A549 (cell line): ENCODE results near the gene LRSAM1. TPM values are rescaled to one million over a fixed set of nuclear protein-coding genes. Genes with fewer than 3 reads are reported as not detected.

Experiments
- ATAC-seq, 2 experiments: fragments of 200-7000 bp in 1 of 2; fragments of >200 bp in 1 of 2; cut with Nextera tagmentation in 1 of 2; cut with Tn5 transposase in 1 of 2; 3 replicates each; pipeline versions ENCODE4 v1.8.0 to v1.9.1; 2018 to 2020; ENCODE audit warnings: mild to moderate bottlenecking in 1 of 2, moderate library complexity in 1 of 2
- CTCF ChIA-PET: fragments of 300-600 bp; sonication (Branson Sonifier 250); formaldehyde crosslinking; extraction: SDS; loops from one replicate; lab custom pipeline; 2021; ENCODE audit warnings: antibody characterized with exemption, inconsistent platforms; lab: Yijun Ruan, JAX
- POLR2A ChIA-PET: fragments of 350-600 bp; formaldehyde crosslinking; extraction: SDS; loops from one replicate; lab custom pipeline; 2021; ENCODE audit warnings: antibody characterized with exemption, inconsistent platforms; lab: Yijun Ruan, JAX
- DNase-seq, 2 experiments: peaks; one replicate each; pipeline versions ENCODE4 v3.0.0 to v3.0.0-alpha.2; 2011 to 2016; ENCODE audit warnings: low read depth in 1 of 2, low spot score in 1 of 2
- FAIRE-seq: peaks from 2 replicates; lab custom pipeline; 2011; peaks lifted over from hg19 to GRCh38; lab: Jason Lieb, UNC
- H3K27ac ChIP-seq, 2 experiments: fragments of >200 bp; sonication (Bioruptor Twin); formaldehyde crosslinking; 3 replicates each; pipeline ENCODE4 v1.5.1; 2016 to 2017
- H3K4me1 ChIP-seq: fragments of >200 bp; sonication (Bioruptor Twin); formaldehyde crosslinking; 3 replicates; pipeline ENCODE4 v1.6.1; 2016
- H3K4me2 ChIP-seq: fragments of >200 bp; sonication (Bioruptor Twin); formaldehyde crosslinking; 3 replicates; pipeline ENCODE4 v1.6.1; 2016
- H3K4me3 ChIP-seq: fragments of >200 bp; sonication (Bioruptor Twin); formaldehyde crosslinking; 3 replicates; pipeline ENCODE4 v1.5.1; 2016
- H3K9me3 ChIP-seq: fragments of >200 bp; sonication (Bioruptor Twin); formaldehyde crosslinking; 3 replicates; pipeline ENCODE4 v1.6.1; 2016
- ATOH8 ChIP-seq: fragments of 250-450 bp; sonication (Bioruptor Pico); IDR thresholded peaks from 2 replicates; pipeline ENCODE4 v1.5.0; 2020; ENCODE audit warnings: low read depth, mild to moderate bottlenecking, moderate library complexity
- BCL3 ChIP-seq: fragments of >200 bp; sonication (Bioruptor Twin); formaldehyde crosslinking; IDR thresholded peaks from 3 replicates; pipeline ENCODE4 v1.6.1; 2016
- CBX8 ChIP-seq: fragments of 200-600 bp; sonication (generic); IDR thresholded peaks from 2 replicates; pipeline ENCODE4 v1.6.1; 2016
- CEBPB ChIP-seq, 2 experiments: fragments of >200 bp in 1 of 2; sonication (Bioruptor Twin) in 1 of 2; formaldehyde crosslinking in 1 of 2; IDR thresholded peaks; 2 replicates each; pipeline ENCODE4 v1.6.1; 2012 to 2016
- CHD2 ChIP-seq: fragments of 150-350 bp; IDR thresholded peaks from 2 replicates; pipeline ENCODE4 v1.6.1; 2014; ENCODE audit warnings: low read length; ENCODE audit not compliant: partially characterized antibody
- CHD4 ChIP-seq: fragments of 200-600 bp; sonication (generic); IDR thresholded peaks from 2 replicates; pipeline ENCODE4 v1.6.1; 2016; ENCODE audit warnings: antibody characterized with exemption, mild to moderate bottlenecking, borderline replicate concordance
- EHMT2 ChIP-seq: fragments of 200-600 bp; sonication (generic); IDR thresholded peaks from 2 replicates; pipeline ENCODE4 v1.6.1; 2016; ENCODE audit warnings: antibody characterized with exemption, low read depth, mild to moderate bottlenecking, moderate library complexity
- ELK1 ChIP-seq: fragments of 150-350 bp; IDR thresholded peaks from 2 replicates; pipeline ENCODE4 v1.6.1; 2014; ENCODE audit warnings: low read depth, mild to moderate bottlenecking, low read length
- EP300 ChIP-seq, 2 experiments: fragments of >200 bp; sonication (Bioruptor Twin); formaldehyde crosslinking; IDR thresholded peaks; 2 replicates in 1 of 2; 3 replicates in 1 of 2; pipeline ENCODE4 v1.6.1; 2016 to 2017
- ESRRA ChIP-seq: fragments of 150-350 bp; IDR thresholded peaks from 2 replicates; pipeline ENCODE4 v1.6.1; 2014; ENCODE audit warnings: mild to moderate bottlenecking, low read length, borderline replicate concordance
- FOSB ChIP-seq: fragments of 250-450 bp; sonication (Bioruptor Pico); IDR thresholded peaks from 2 replicates; pipeline ENCODE4 v1.5.0; 2020; ENCODE audit warnings: mild to moderate bottlenecking, moderate library complexity
- GATA3 ChIP-seq: IDR thresholded peaks from 2 replicates; pipeline ENCODE4 v1.6.1; 2012; ENCODE audit warnings: borderline replicate concordance
- HOXA7 ChIP-seq: fragments of 250-450 bp; sonication (Bioruptor Pico); IDR thresholded peaks from 2 replicates; pipeline ENCODE4 v1.5.0; 2020; ENCODE audit warnings: mild to moderate bottlenecking, moderate library complexity
- JUN ChIP-seq, 2 experiments: fragments of >200 bp; sonication (Bioruptor Twin); formaldehyde crosslinking; IDR thresholded peaks; 2 replicates in 1 of 2; 3 replicates in 1 of 2; pipeline ENCODE4 v1.6.1; 2016 to 2017
- JUNB ChIP-seq: fragments of >200 bp; sonication (Bioruptor Twin); formaldehyde crosslinking; IDR thresholded peaks from 2 replicates; pipeline ENCODE4 v1.6.1; 2016
- MAFK ChIP-seq: fragments of 450-650 bp; IDR thresholded peaks from 2 replicates; pipeline ENCODE4 v1.6.1; 2014; ENCODE audit not compliant: partially characterized antibody
- MAX ChIP-seq: IDR thresholded peaks from 2 replicates; pipeline ENCODE4 v1.6.1; 2012
- MAZ ChIP-seq: fragments of 150-350 bp; IDR thresholded peaks from 2 replicates; pipeline ENCODE4 v1.6.1; 2014; ENCODE audit warnings: antibody characterized with exemption, low read depth, low read length, borderline replicate concordance
- MYC ChIP-seq: IDR thresholded peaks from 2 replicates; pipeline ENCODE4 v1.6.1; 2012; ENCODE audit warnings: mild to moderate bottlenecking, inconsistent platforms, low read length, improper control_type of control experiment, borderline replicate concordance
- NFE2L2 ChIP-seq: fragments of 150-350 bp; conservative IDR thresholded peaks from 2 replicates; pipeline ENCODE4 v1.6.1; 2014; ENCODE audit warnings: low read length
- PBX3 ChIP-seq: IDR thresholded peaks from 2 replicates; pipeline ENCODE4 v1.6.1; 2012
- POLR2A ChIP-seq: IDR thresholded peaks from 2 replicates; pipeline ENCODE4 v1.6.1; 2012; ENCODE audit warnings: mild to moderate bottlenecking, low read length
- POLR2AphosphoS2 ChIP-seq: conservative IDR thresholded peaks from 2 replicates; pipeline ENCODE4 v1.6.1; 2012; ENCODE audit warnings: low read length, improper control_type of control experiment, inconsistent platforms
- RARB ChIP-seq: fragments of 250-450 bp; sonication (Bioruptor Pico); IDR thresholded peaks from 2 replicates; pipeline ENCODE4 v1.8.0; 2021; ENCODE audit warnings: mild to moderate bottlenecking, moderate library complexity
- RCOR1 ChIP-seq: fragments of 150-350 bp; IDR thresholded peaks from 2 replicates; pipeline ENCODE4 v1.6.1; 2014; ENCODE audit warnings: antibody characterized with exemption, low read length, low read depth
- TFCP2L1 ChIP-seq: fragments of 250-450 bp; sonication (Bioruptor Pico); IDR thresholded peaks from 2 replicates; pipeline ENCODE4 v1.5.0; 2021; ENCODE audit warnings: mild to moderate bottlenecking
- TP53 ChIP-seq: fragments of 250-450 bp; sonication (Bioruptor Pico); IDR thresholded peaks from 2 replicates; pipeline ENCODE4 v1.5.0; 2021; ENCODE audit warnings: mild to moderate bottlenecking, moderate library complexity
- WGBS: methylation state at CpG from one replicate; pipeline ENCODE4 v1.1.6; 2017; ENCODE audit errors: missing lambda C conversion rate; 5-methylcytosine and 5-hydroxymethylcytosine counted together
- polyA minus RNA-seq: library from RNA; depleted of rRNA, polyadenylated mRNA; stranded (reverse); fragments of >200 nt; gene quantifications from 2 replicates; pipeline ENCODE4 v1.2.3, GENCODE V29; 2011; rRNA and poly(A)+ RNA removed
- polyA plus RNA-seq, 4 experiments: library from polyadenylated mRNA; depleted of rRNA in 3 of 4; stranded (reverse); fragments of >200 nt; fragmentation: RNase III in 1 of 4; extraction: RNeasy Plus Mini Kit Qiagen cat#74134 plus additional on column Dnase treatment in 1 of 4; gene quantifications; 2 replicates in 3 of 4; 3 replicates in 1 of 4; pipeline ENCODE4 v1.2.3, GENCODE V29; 2011 to 2017
- TF ChIP-seq, protein P1 (sequence below): fragments of 250-450 bp; sonication (Bioruptor Pico); IDR thresholded peaks from 2 replicates; pipeline ENCODE4 v1.5.0; 2021; ENCODE audit warnings: mild to moderate bottlenecking, moderate library complexity, borderline replicate concordance
- TF ChIP-seq, protein P2 (sequence below): fragments of 200-600 bp; sonication (generic); IDR thresholded peaks from 2 replicates; pipeline ENCODE4 v1.6.1; 2016; ENCODE audit warnings: antibody characterized with exemption, mild to moderate bottlenecking, moderate library complexity

The LRSAM1 gene
- polyA plus RNA-seq (2011; rRNA removed) (5.1 and 6.4 TPM in 2 replicates), polyA plus RNA-seq (2017; fragmentation: RNase III; extraction: RNeasy Plus Mini Kit Qiagen cat#74134 plus additional on column Dnase treatment) (9.2 to 10.5 TPM (median 10.0 TPM) in 3 replicates), polyA minus RNA-seq (5.7 and 8.9 TPM in 2 replicates)
- 7.6 and 9.1 TPM in 2 replicates for polyA plus RNA-seq (2012; cell fraction: cytosol; rRNA removed)
- 31.8 and 46.4 TPM in 2 replicates for polyA plus RNA-seq (2012; cell fraction: nucleus; rRNA removed)

GRCh38 chr9:127450830-127451607, at the start of gene LRSAM1, which contains the start of gene RPL12:
TSS of gene LRSAM1 (plus strand) at chr9:127451510. CDS start at chr9:127454528, 3,018 bp downstream.
TSS of gene RPL12 (minus strand) at chr9:127451406. CDS start at chr9:127451317, 89 bp downstream.
- H3K4me1 ChIP-seq: peaks cover 17% of the 10 kb centered on the region
- peak; percentile 72 to 77 for ATAC-seq
- CTCF ChIA-PET: interaction anchor here (1.0 to 1.2 kb wide), 2 partner anchors 284 to 510 kb away, joined by 3 to 4 read pairs; partner anchors contain the start of gene TOR2A
- H3K27ac ChIP-seq: peak within 1 kb of the TSS; percentile 96 to 99
- no peak for FAIRE-seq
- WGBS: 2% methylated on average over 26 of the region's 71 CpGs
- H3K4me3 ChIP-seq: peak within 1 kb of the TSS; percentile 98
- peaks cover 37% of the 10 kb centered on the region for H3K9me3 ChIP-seq
- peak; percentile 96 to 97 for DNase-seq
- peak within 1 kb of the TSS; percentile 95 for H3K4me2 ChIP-seq
- POLR2A ChIA-PET: interaction anchor here (0.5 to 3.3 kb wide), 17 partner anchors 13 to 1266 kb away, joined by 3 to 25 read pairs (median 6); partner anchors contain the start of genes SLC2A8, TOR2A and ZNF79
- TF ChIP-seq HOXA7 (CRISPR knock-in tag) (no peak), MAZ (no peak), POLR2AphosphoS2 (no peak), POLR2A (peak; percentile 99), CBX8 (no peak), JUNB (no peak), TFCP2L1 (CRISPR knock-in tag) (0 out of 2 replicates have a peak, but pooled peaks have one; percentile 59), MYC (peak; percentile 95), NFE2L2 (no peak), TP53 (CRISPR knock-in tag) (peak; percentile 75; the same call in 1 of the 2 replicates), ATOH8 (CRISPR knock-in tag) (peak; percentile 18; the same call in 1 of the 2 replicates), PBX3 (peak; percentile 26; the same call in 1 of the 2 replicates), MAFK (no peak), EHMT2 (no peak), ESRRA (no peak), CEBPB (IDR thresholded peaks at IDR 0.05) (no peak; a peak in 1 of 4 replicates), ELK1 (no peak), RCOR1 (no peak), RARB (peak; percentile 85), CHD4 (no peak), MAX (peak; percentile 94), EP300 (IDR thresholded peaks at IDR 0.05) (no peak), JUN (IDR thresholded peaks at IDR 0.05) (peak; percentile 98 to 99), GATA3 (peak; percentile 87), CHD2 (peak; percentile 99), BCL3 (peak; percentile 99), FOSB (peak; percentile 45; the same call in 1 of the 2 replicates)
- TF ChIP-seq, protein P1, sequence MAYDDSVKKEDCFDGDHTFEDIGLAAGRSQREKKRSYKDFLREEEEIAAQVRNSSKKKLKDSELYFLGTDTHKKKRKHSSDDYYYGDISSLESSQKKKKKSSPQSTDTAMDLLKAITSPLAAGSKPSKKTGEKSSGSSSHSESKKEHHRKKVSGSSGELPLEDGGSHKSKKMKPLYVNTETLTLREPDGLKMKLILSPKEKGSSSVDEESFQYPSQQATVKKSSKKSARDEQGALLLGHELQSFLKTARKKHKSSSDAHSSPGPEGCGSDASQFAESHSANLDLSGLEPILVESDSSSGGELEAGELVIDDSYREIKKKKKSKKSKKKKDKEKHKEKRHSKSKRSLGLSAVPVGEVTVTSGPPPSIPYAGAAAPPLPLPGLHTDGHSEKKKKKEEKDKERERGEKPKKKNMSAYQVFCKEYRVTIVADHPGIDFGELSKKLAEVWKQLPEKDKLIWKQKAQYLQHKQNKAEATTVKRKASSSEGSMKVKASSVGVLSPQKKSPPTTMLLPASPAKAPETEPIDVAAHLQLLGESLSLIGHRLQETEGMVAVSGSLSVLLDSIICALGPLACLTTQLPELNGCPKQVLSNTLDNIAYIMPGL (CRISPR knock-in tag): peak; percentile 49; the same call in 1 of the 2 replicates
- TF ChIP-seq, protein P2, sequence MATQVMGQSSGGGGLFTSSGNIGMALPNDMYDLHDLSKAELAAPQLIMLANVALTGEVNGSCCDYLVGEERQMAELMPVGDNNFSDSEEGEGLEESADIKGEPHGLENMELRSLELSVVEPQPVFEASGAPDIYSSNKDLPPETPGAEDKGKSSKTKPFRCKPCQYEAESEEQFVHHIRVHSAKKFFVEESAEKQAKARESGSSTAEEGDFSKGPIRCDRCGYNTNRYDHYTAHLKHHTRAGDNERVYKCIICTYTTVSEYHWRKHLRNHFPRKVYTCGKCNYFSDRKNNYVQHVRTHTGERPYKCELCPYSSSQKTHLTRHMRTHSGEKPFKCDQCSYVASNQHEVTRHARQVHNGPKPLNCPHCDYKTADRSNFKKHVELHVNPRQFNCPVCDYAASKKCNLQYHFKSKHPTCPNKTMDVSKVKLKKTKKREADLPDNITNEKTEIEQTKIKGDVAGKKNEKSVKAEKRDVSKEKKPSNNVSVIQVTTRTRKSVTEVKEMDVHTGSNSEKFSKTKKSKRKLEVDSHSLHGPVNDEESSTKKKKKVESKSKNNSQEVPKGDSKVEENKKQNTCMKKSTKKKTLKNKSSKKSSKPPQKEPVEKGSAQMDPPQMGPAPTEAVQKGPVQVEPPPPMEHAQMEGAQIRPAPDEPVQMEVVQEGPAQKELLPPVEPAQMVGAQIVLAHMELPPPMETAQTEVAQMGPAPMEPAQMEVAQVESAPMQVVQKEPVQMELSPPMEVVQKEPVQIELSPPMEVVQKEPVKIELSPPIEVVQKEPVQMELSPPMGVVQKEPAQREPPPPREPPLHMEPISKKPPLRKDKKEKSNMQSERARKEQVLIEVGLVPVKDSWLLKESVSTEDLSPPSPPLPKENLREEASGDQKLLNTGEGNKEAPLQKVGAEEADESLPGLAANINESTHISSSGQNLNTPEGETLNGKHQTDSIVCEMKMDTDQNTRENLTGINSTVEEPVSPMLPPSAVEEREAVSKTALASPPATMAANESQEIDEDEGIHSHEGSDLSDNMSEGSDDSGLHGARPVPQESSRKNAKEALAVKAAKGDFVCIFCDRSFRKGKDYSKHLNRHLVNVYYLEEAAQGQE: peak; percentile 99
